Non-pigmented ciliary epithelial cell (primary cell): ENCODE results near the gene RIMBP3C.
"Not testable (repeated sequence)": the region's sequence is repeated elsewhere in the genome, so short reads cannot be mapped to it uniquely, and the experiment has no call there.

Source experiments
- DNase-seq: peaks from one replicate; pipeline ENCODE4 v3.0.0-alpha.2; 2010; ENCODE audit warnings: low read depth

RIMBP3C gene

DNA sequence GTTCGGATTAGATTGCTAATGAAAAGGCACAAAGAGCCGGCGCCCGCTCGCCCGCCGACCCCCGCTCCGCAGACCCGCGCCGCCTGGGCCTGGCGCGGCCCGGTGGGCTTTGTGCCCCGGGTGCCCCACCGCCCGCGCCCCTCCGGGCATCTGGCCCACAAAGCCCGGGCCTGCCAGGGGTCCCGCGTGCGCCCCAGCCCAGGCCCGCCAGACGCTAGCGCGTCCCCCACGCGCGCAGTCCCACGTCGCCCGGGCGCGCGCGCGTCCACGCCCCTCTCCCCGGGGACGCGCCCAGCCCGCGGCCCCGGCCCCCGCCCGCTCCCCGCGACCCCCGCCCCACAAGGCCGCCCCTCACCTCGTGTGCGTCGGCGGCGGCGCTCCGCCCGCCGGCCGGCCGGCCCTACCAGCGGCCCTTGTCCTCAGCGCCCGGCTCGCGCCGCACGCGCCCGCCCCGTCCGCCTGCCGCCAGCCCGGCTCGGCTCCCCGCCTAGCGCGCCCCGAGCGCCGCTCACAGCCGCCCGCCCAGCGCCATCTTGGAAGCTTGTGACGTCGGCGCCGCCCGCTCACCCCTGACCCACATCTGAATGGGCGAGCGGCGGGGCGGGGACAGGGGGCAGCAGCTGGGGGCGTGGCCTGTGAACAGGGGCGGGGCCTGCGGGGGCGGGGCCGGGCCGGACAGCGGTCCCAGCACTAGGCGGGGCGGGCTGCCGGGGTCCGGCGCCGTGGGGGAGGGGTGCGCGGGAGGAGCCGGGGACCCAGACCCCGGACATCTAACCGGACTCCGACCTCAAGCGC is 34.1 kb downstream of the RIMBP3C start:
- not testable (repeated sequence) for DNase-seq

DNA sequence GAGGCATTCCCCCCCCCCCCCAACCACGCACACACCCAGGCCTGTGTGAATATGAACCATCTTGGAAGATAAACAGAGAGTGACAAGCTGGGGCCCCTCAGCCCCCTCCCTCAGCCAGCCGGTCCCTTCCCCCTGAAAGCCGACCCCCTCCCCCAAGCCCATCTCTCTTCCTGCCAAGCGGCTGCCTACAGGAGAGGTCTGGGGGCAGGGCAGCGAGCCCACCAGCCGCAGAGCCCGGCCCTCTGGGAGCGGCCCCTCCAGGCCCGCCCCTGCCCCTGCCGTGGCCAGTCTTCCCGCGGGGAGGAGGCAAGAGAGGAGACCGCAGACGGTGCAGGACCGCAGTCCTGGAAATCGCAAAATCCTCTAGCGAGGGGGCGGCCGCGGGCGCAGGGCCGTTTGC is 34.7 kb downstream of the RIMBP3C start:
- DNase-seq = not testable (repeated sequence)

DNA sequence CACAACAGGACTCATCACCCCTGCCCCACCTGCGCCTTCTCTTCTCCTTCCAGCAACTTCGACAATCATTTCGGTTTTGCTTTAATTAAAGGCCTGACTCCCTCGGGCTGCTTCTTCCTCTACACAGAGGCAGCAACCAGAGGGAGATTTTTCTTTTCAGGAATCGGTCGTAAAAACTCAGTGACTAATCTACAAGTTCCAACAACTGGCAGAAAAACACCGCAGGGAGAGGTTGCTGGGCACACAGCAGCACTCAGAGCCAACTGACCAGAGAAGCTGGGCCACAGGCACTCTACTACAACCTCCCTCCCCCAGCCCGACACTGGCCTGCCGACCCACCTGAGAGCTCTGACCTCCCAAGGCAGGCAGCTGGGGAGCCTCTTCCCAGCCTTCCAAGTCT is 36.0 kb downstream of the RIMBP3C start:
- not testable (repeated sequence) for DNase-seq

DNA sequence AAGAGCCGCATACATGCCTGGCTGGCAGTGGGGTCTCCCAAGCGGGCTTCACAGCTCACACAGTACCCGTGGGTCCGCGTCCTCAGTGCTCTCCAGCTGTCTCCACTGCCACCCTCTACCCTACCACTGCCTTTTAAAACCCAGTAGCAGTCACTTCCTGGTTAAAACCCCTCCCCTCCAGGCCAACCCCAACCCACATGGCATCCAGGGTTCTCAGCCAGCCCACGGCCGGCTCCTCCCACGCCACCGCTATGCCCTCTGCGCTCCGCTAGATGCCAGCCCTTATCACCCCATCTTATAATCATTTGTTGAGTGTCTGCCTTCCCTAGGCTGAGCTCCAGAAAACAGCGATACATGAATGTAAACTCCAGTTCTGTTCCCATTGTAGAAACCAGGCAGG is 37.1 kb downstream of the RIMBP3C start:
- not testable (repeated sequence) for DNase-seq

DNA sequence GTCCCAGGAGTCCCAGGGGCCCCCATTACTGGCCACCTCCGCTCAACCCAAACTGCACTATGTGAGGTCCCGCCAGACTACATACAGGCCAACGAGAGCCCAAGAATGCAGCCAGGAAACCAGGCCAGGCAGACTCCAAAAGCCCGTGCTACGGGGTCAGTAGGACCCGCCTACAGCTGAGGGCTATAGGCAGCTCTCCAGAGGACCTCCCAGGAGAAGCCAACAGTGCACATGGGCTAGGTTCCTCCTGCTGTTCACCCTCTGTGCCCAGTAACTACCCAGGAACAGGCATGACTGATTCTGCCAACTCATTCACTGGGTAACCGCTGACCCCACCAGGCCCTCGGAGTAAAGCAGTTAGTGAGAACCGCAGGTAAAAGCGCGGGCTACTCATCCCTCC is 39.2 kb downstream of the RIMBP3C start:
- DNase-seq = not testable (repeated sequence)

DNA sequence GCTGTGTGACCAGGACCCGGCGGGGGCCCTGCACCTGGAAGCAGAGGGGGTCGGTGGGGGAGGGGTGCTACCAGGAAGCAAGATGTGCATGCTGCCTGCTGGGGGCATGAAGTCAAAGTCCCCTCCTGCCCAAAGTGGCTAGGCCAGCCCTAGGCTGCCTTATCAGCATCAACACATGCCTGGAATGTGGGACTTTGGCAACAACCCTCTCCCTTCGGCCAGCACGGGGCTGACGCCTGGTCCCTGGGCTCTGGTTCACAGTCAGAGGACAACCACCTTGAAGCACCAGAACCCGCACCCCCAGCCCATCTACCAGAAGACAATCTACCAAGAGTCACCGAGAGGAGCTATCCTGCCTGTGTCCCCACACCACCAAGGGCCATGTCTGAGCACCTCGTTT is 40.9 kb downstream of the RIMBP3C start:
- not testable (repeated sequence) for DNase-seq

DNA sequence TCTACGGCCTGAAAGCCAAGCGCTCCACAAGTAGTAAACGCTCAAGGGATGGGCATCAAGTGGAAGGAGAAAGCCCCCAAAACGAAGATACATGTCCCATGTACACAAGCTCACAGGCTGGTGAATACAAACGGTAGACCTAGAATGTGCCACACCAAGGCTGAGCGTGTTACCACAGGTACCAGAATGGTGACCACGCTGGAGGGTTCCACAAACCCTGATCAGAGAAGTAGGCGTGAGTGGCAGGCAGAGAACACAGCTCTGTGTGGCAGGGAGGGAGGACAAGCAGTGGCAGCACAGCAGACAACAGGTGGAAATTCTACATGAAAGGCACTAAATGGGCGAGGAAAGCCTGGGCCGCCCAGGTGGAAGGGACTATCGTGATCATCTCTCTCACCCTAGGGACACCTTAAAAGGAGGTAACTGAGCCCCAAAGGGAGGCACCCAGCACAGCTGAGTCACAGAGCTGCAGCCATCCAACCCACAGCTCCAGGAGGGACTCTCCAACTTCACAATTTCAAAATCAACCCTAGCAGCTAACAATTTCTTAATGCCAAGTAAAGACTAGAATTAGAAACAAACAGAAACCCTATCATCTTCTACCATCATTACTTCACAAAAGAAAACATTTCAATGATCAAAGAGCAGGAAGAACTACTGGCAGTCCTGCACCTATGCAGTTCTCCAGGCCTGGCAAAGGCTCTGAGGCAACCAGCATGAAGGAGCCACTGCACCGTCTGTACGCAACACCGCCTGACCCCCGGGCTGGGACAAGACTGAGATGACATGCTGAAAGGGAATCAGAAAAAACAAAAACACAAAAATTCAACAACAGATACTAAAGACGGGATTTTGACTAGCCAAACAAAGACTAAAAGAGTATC is 51.4 kb downstream of the RIMBP3C start:
- DNase-seq = not testable (repeated sequence)

DNA sequence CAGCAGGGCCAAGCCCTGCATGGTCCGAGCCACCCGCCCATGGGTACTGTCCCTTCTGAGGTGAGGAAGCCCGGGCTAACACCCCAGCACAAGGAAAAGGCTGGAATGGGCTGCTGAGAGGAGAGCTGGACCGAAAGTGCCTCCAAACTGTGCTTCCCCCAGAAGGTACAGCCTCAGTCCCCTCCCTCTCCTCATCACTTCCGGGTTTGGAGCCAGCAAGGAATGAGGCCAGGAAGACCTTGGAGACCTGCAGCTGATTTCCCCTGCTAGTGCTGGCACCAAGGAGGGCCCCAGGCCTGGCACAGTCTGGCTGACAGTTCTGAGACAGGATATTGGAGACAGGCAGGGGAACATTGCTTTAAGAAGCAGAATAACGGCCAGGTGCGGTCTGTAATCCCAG is 52.8 kb downstream of the RIMBP3C start:
- not testable (repeated sequence) for DNase-seq

DNA sequence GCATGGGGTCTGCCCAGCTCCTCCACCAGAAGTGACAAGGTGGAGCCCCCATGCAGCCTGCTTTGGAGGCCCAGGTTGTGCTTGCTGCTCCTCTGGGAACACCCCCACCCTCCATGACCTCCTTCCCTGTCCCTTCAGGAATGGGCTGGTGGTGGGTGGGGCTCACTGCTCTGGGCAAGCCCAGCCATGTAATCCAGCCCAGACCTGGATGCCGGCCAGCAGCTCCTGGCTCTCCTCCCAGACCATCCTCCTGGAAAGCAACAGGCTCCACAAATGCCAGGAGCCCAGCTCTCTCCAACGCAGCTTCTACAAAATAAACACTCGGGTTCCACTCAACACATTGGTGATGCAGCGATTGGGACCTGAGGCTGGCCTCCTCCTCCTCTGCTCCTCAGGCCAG is 53.3 kb downstream of the RIMBP3C start:
- not testable (repeated sequence) for DNase-seq
